Activated B cell treated with CpG ODN at 0.5 μM for 24 hours (primary cell): Measurements from ENCODE around the gene KDM1B. TPM values are rescaled to one million over a fixed set of nuclear protein-coding genes. Genes with fewer than 3 reads are reported as not detected.
A peak's percentile ranks its signal among the peaks of the same experiment; 100 is the strongest.

ENCODE experiments used
- ATAC-seq: fragments of 200-7000 bp; cut with Tn5 transposase; one replicate; pipeline ENCODE4 v1.10.0; 2021; ENCODE audit warnings: low read depth, mild to moderate bottlenecking, moderate library complexity
- CTCF ChIA-PET: fragments of 350-600 bp; sonication (Branson Sonifier 250); formaldehyde crosslinking; loops from one replicate; lab custom pipeline; 2021; ENCODE audit warnings: antibody characterized with exemption; lab: Charles Lee
- POLR2A ChIA-PET: fragments of 350-600 bp; sonication (Branson Sonifier 250); formaldehyde crosslinking; loops from one replicate; lab custom pipeline; 2021; ENCODE audit warnings: antibody characterized with exemption; lab: Charles Lee
- DNase-seq: peaks from one replicate; pipeline ENCODE4 v3.0.0; 2022
- H3K27ac Mint-ChIP-seq: one replicate; pipeline ENCODE4 v1.8.0; 2020; ENCODE audit warnings: mixed read lengths
- H3K27me3 Mint-ChIP-seq: one replicate; pipeline ENCODE4 v1.8.0; 2021; ENCODE audit warnings: mixed read lengths
- H3K36me3 Mint-ChIP-seq: one replicate; pipeline ENCODE4 v1.8.0; 2021; ENCODE audit warnings: low read depth, mixed read lengths
- H3K4me1 Mint-ChIP-seq: one replicate; pipeline ENCODE4 v1.8.0; 2021; ENCODE audit warnings: mixed read lengths
- H3K4me3 Mint-ChIP-seq: one replicate; pipeline ENCODE4 v1.8.0; 2020; ENCODE audit warnings: mild to moderate bottlenecking, mixed read lengths
- H3K9me3 Mint-ChIP-seq: one replicate; pipeline ENCODE4 v1.8.0; 2020; ENCODE audit warnings: mixed read lengths
- intact Hi-C: fragments of 100-400 bp; cut with micrococcal nuclease; formaldehyde crosslinking; loops from one replicate; pipeline ENCODE4 v1.15.1; 2024
- total RNA-seq: library from RNA; stranded (reverse); gene quantifications from 2 replicates; pipeline ENCODE4 v1.2.3, GENCODE V29; 2022
- TF ChIP-seq, protein P1 (sequence below): fragments of 200-600 bp; IDR thresholded peaks from one replicate; pipeline ENCODE4 v1.8.0; 2022; ENCODE audit warnings: antibody characterized with exemption, mild to moderate bottlenecking

KDM1B gene
- total RNA-seq, 1 donor from 2014 or later = 21.0 TPM

DNA sequence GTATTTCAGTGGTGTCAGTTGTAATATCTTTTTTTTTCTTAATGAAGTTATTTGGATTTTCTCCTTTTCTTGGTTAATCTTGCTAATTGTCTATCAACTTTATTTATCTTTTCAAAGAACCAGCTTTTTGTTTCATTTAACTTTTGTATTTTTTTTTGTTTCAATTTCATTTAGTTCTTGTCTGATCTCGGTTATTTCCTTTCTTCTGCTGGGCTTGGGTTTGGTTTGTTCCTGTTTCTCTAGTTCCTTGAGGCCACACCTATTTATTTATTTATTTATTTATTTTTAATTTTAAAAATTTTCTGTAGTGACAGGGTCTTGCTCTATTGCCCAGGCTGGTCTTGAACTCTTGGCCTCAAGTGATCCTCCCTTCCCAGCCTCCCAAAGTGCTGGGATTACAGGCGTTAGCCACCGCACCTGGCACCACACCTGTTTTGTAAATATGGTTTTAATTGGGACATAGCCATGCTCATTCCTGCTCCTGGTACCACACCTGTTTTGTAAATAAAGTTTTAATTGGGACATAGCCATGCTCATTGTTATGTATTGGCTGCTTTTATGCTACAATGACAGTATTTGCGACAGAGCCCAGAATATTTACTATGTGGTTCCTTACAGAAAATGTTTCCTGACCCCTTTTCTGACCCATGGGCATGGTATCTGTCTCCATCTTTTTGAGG lies 22.2 kb downstream of the KDM1B start:
- Mint-ChIP-seq H3K27me3 (no peaks in the 10 kb centered on the region), H3K4me1 (peaks cover 40% of the 10 kb centered on the region), H3K27ac (no peak overlapping the region), H3K9me3 (no peaks in the 10 kb centered on the region), H3K4me3 (no peak overlapping the region), H3K36me3 (peaks cover 68% of the 10 kb centered on the region)
- ATAC-seq (no peak), DNase-seq (no peak)
- TF ChIP-seq, protein P1, sequence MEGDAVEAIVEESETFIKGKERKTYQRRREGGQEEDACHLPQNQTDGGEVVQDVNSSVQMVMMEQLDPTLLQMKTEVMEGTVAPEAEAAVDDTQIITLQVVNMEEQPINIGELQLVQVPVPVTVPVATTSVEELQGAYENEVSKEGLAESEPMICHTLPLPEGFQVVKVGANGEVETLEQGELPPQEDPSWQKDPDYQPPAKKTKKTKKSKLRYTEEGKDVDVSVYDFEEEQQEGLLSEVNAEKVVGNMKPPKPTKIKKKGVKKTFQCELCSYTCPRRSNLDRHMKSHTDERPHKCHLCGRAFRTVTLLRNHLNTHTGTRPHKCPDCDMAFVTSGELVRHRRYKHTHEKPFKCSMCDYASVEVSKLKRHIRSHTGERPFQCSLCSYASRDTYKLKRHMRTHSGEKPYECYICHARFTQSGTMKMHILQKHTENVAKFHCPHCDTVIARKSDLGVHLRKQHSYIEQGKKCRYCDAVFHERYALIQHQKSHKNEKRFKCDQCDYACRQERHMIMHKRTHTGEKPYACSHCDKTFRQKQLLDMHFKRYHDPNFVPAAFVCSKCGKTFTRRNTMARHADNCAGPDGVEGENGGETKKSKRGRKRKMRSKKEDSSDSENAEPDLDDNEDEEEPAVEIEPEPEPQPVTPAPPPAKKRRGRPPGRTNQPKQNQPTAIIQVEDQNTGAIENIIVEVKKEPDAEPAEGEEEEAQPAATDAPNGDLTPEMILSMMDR = no peak
- intact Hi-C loops = no loop called here
- CTCF ChIA-PET = no interaction called here
- POLR2A ChIA-PET = no interaction called here

DNA sequence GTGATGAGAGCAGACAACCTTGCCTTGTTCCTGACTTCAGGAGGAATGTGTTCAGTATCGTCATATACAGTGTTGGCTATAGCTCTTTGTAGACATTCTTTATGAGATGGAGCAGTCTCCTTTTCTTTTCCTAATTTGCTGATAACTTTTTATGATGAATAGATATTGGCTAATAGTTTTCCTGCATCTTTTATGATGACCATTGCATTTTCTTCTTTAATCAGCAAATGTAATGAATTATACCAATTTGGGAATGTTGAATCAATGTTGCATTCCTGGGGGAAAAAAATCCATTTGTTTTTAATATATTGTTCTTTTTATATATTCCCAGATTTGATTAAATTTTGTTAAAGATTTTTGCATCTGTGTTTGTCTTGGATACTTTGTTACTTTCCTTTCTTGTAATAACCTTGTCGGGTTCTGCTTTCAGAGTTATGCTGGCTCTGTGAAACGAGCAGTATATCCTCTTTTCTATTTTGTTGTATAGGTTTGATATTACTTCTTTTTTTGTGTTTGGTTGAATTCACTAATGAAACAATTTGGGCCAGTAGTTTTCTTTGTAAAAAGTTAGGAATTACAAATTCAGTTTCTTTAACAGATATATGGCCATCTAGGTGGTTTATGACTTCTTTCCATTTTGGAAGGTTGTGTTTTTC lies 23.9 kb downstream of the KDM1B start:
- no peak for ATAC-seq
- TF ChIP-seq, protein P1 = no peak
- POLR2A ChIA-PET = interaction anchor here (0.6 kb wide), 1 partner anchor 211 kb away, joined by 5 read pairs; no protein-coding TSS in a partner anchor
- peak overlapping the region; percentile 59 for H3K27ac Mint-ChIP-seq
- H3K4me3 Mint-ChIP-seq = peak overlapping the region; percentile 45
- intact Hi-C loops = no loop called here
- H3K36me3 Mint-ChIP-seq = peaks cover 73% of the 10 kb centered on the region
- no peaks in the 10 kb centered on the region for H3K27me3 Mint-ChIP-seq
- H3K4me1 Mint-ChIP-seq = peaks cover 40% of the 10 kb centered on the region
- no peak for DNase-seq
- CTCF ChIA-PET = no interaction called here
- no peaks in the 10 kb centered on the region for H3K9me3 Mint-ChIP-seq

DNA sequence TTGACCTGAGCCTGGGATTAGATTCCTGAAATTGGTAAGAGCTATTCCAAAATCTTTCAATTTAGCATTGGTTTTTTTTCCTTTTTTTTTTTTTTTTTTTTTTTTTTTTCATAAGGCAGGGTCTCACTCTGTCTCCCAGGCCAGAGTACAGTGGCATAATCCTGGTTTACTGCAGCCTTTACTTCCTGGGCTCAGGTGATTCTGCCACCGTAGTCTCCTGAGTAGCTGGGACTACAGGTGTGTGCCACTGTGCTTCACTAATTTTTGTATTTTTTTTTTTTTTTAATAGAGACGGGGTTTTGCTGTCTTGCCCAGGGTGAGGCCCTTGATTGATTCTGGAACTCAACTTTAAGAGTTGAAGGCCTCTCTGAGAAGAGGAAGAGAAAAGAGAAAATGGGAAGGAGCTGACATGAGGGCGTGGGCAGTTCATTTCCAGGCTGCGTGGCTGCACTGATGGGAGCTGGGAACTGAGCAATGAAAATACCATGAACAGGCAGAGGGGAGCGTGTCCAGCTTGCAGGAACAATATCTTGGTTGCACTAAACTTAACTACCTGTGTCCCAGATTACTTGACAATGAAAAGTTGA lies 24.6 kb downstream of the KDM1B start:
- TF ChIP-seq, protein P1 = no peak
- H3K9me3 Mint-ChIP-seq = no peaks in the 10 kb centered on the region
- intact Hi-C loops = loop anchor here (2.0 kb wide), 1 partner anchor 23 kb away; no protein-coding TSS in a partner anchor
- peaks cover 40% of the 10 kb centered on the region for H3K4me1 Mint-ChIP-seq
- DNase-seq = no peak
- no peak for ATAC-seq
- peak overlapping the region; percentile 59 for H3K27ac Mint-ChIP-seq
- no peaks in the 10 kb centered on the region for H3K27me3 Mint-ChIP-seq
- ChIA-PET CTCF (no interaction called here), POLR2A (interaction anchor here (0.6 to 0.8 kb wide), 2 partner anchors 13 to 212 kb away, joined by 5 to 10 read pairs; no protein-coding TSS in a partner anchor)
- H3K36me3 Mint-ChIP-seq = peaks cover 72% of the 10 kb centered on the region
- peak overlapping the region; percentile 45 for H3K4me3 Mint-ChIP-seq

DNA sequence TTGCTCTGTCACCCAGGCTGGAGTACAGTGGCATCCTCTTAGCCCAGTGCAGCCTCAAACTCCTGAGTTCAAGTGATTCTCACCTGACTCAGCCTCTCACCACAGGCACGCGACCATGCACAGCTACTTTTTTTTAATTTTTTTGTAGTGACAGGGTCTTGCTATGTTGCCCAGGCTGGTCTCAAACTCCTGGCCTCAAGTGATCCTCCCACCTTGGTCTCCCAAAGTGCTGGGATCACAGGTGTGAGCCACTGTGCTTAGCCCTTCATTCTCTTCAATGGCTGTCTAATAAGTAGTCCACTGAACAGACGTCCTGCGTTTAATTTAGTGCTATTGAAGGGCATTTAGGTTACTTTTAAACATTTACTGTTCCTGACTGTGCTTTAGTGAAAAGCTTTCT lies 27.3 kb downstream of the KDM1B start:
- H3K4me1 Mint-ChIP-seq = peaks cover 42% of the 10 kb centered on the region
- no peaks in the 10 kb centered on the region for H3K9me3 Mint-ChIP-seq
- no peak for DNase-seq
- no peak overlapping the region for H3K4me3 Mint-ChIP-seq
- intact Hi-C loops = no loop called here
- H3K36me3 Mint-ChIP-seq = peaks cover 66% of the 10 kb centered on the region
- POLR2A ChIA-PET = no interaction called here
- TF ChIP-seq, protein P1 = no peak
- no peak for ATAC-seq
- CTCF ChIA-PET = no interaction called here
- H3K27ac Mint-ChIP-seq = no peak overlapping the region
- H3K27me3 Mint-ChIP-seq = no peaks in the 10 kb centered on the region

DNA sequence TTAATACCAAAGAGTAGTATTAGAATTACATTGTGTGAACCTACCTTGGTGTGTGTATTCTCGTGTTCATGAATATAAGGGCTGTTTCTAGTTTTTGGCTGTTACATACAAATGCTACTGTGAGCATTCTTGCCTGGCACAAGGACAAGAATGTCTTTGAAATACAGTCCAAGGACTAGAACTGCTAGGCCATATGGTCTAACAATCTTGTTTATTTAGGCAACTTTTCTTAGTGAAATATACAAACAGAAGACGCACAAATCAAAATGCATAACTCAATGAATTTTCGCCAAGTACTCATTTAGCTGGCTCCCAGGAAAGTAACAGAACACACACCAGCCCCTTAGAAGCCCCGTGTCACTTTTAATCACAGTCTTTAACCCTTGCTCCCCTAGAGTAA lies 28.5 kb downstream of the KDM1B start:
- CTCF ChIA-PET = no interaction called here
- DNase-seq = no peak
- POLR2A ChIA-PET = no interaction called here
- Mint-ChIP-seq H3K4me1 (peaks cover 36% of the 10 kb centered on the region), H3K27me3 (no peaks in the 10 kb centered on the region), H3K9me3 (no peaks in the 10 kb centered on the region), H3K4me3 (no peak overlapping the region), H3K36me3 (peaks cover 70% of the 10 kb centered on the region), H3K27ac (no peak overlapping the region)
- TF ChIP-seq, protein P1 = no peak
- intact Hi-C loops = no loop called here
- ATAC-seq = no peak
